ENCODE data around the gene CHSY1. TPM values are rescaled to one million over a fixed set of nuclear protein-coding genes. Genes with fewer than 3 reads are reported as not detected.

Gene CHSY1
- total and polyA plus RNA-seq, 5 donors: 11.9 to 44.7 (median 27.0) TPM

GRCh38 chr15:101138086-101138660, 113.7 kb downstream of the CHSY1 start:
- H3K9me3 ChIP-seq (ENCODE audit: control insufficient read depth, low read length): no peaks in the 10 kb centered on the region
- H3K4me3 ChIP-seq (ENCODE audit: low read length): no peak overlapping the region
- no peak for DNase-seq
- H3K27ac ChIP-seq (ENCODE audit: low read length): no peak overlapping the region
- 86% methylated on average over 14 of the region's 14 CpGs for WGBS
- no peak for ATAC-seq
- intact Hi-C loops (cut with DNase I): no loop called here
- peaks cover 3% of the 10 kb centered on the region for H3K4me1 ChIP-seq (ENCODE audit: control insufficient read depth, insufficient read depth, low read length)
- no peaks in the 10 kb centered on the region for H3K27me3 ChIP-seq (ENCODE audit: control insufficient read depth, insufficient read depth)

- WGBS: 75% methylated on average over 16 of the region's 16 CpGs
- peaks cover 3% of the 10 kb centered on the region for H3K4me1 ChIP-seq (ENCODE audit: control insufficient read depth, insufficient read depth, low read length)
- intact Hi-C loops (cut with DNase I): no loop called here
- H3K4me3 ChIP-seq (ENCODE audit: low read length): no peak overlapping the region
- peak; percentile 25 to 44 for ATAC-seq
- H3K27me3 ChIP-seq (ENCODE audit: control insufficient read depth, insufficient read depth): no peaks in the 10 kb centered on the region
- H3K9me3 ChIP-seq (ENCODE audit: control insufficient read depth, low read length): no peaks in the 10 kb centered on the region
- DNase-seq: no peak
- no peak overlapping the region for H3K27ac ChIP-seq (ENCODE audit: low read length)
Measured at GRCh38 chr15:101137312-101137940, 114.4 kb downstream of the CHSY1 start.

GRCh38 chr15:101136381-101137268, 115.2 kb downstream of the CHSY1 start:
- no peak overlapping the region for H3K27ac ChIP-seq (ENCODE audit: low read length)
- H3K9me3 ChIP-seq (ENCODE audit: control insufficient read depth, low read length): no peaks in the 10 kb centered on the region
- intact Hi-C loops (cut with DNase I): no loop called here
- no peaks in the 10 kb centered on the region for H3K27me3 ChIP-seq (ENCODE audit: control insufficient read depth, insufficient read depth)
- no peak overlapping the region for H3K4me3 ChIP-seq (ENCODE audit: low read length)
- DNase-seq (no peak), ATAC-seq (no peak)
- H3K4me1 ChIP-seq (ENCODE audit: control insufficient read depth, insufficient read depth, low read length): peaks cover 3% of the 10 kb centered on the region
- 89% methylated on average over 14 of the region's 14 CpGs for WGBS

GRCh38 chr15:101135532-101136166, 116.2 kb downstream of the CHSY1 start:
- intact Hi-C loops (cut with DNase I): no loop called here
- WGBS: 88% methylated on average over 14 of the region's 14 CpGs
- Histone ChIP-seq H3K9me3 (ENCODE audit: control insufficient read depth, low read length) (no peaks in the 10 kb centered on the region), H3K4me3 (ENCODE audit: low read length) (no peak overlapping the region), H3K27me3 (ENCODE audit: control insufficient read depth, insufficient read depth) (no peaks in the 10 kb centered on the region), H3K27ac (ENCODE audit: low read length) (no peak overlapping the region), H3K4me1 (ENCODE audit: control insufficient read depth, insufficient read depth, low read length) (peaks cover 3% of the 10 kb centered on the region)
- no peak for DNase-seq
- ATAC-seq: no peak

- no peaks in the 10 kb centered on the region for H3K9me3 ChIP-seq (ENCODE audit: control insufficient read depth, low read length)
- ATAC-seq (no peak), DNase-seq (no peak)
- H3K27ac ChIP-seq (ENCODE audit: low read length): no peak overlapping the region
- H3K4me1 ChIP-seq (ENCODE audit: control insufficient read depth, insufficient read depth, low read length): peaks cover 3% of the 10 kb centered on the region
- WGBS: over 99% methylated on average over 5 of the region's 5 CpGs
- intact Hi-C loops (cut with DNase I): no loop called here
- H3K27me3 ChIP-seq (ENCODE audit: control insufficient read depth, insufficient read depth): no peaks in the 10 kb centered on the region
- no peak overlapping the region for H3K4me3 ChIP-seq (ENCODE audit: low read length)
Measured at GRCh38 chr15:101134780-101135179, 117.1 kb downstream of the CHSY1 start.

- intact Hi-C loops (cut with DNase I): no loop called here
- WGBS: 87% methylated on average over 13 of the region's 13 CpGs
- no peaks in the 10 kb centered on the region for H3K9me3 ChIP-seq (ENCODE audit: control insufficient read depth, low read length)
- H3K27ac ChIP-seq (ENCODE audit: low read length): no peak overlapping the region
- DNase-seq (peak in 1 of 3 donors; percentile 36), ATAC-seq (no peak)
- no peak overlapping the region for H3K4me3 ChIP-seq (ENCODE audit: low read length)
- peaks cover 3% of the 10 kb centered on the region for H3K4me1 ChIP-seq (ENCODE audit: control insufficient read depth, insufficient read depth, low read length)
- no peaks in the 10 kb centered on the region for H3K27me3 ChIP-seq (ENCODE audit: control insufficient read depth, insufficient read depth)
Measured at GRCh38 chr15:101133751-101134261, 118.0 kb downstream of the CHSY1 start.

GRCh38 chr15:101133181-101133460, 118.7 kb downstream of the CHSY1 start:
- no peak for ATAC-seq
- intact Hi-C loops (cut with DNase I): no loop called here
- WGBS: 96% methylated on average over 8 of the region's 8 CpGs

GRCh38 chr15:101132390-101133180, 119.3 kb downstream of the CHSY1 start:
- Histone ChIP-seq H3K27ac (ENCODE audit: low read length) (no peak overlapping the region), H3K27me3 (ENCODE audit: control insufficient read depth, insufficient read depth) (no peaks in the 10 kb centered on the region), H3K4me1 (ENCODE audit: control insufficient read depth, insufficient read depth, low read length) (peaks cover 3% of the 10 kb centered on the region), H3K4me3 (ENCODE audit: low read length) (no peak overlapping the region), H3K9me3 (ENCODE audit: control insufficient read depth, low read length) (no peaks in the 10 kb centered on the region)
- DNase-seq: peak in 1 of 3 donors; percentile 43
- intact Hi-C loops (cut with DNase I): no loop called here
- WGBS: 93% methylated on average over 20 of the region's 20 CpGs
- no peak for ATAC-seq

More at GRCh38 chr15:101133181-101133460, 118.7 kb downstream of the CHSY1 start:
- H3K27ac ChIP-seq (ENCODE audit: low read length): no peak overlapping the region
- no peaks in the 10 kb centered on the region for H3K27me3 ChIP-seq (ENCODE audit: control insufficient read depth, insufficient read depth)
- H3K4me1 ChIP-seq (ENCODE audit: control insufficient read depth, insufficient read depth, low read length): peaks cover 3% of the 10 kb centered on the region
- no peaks in the 10 kb centered on the region for H3K9me3 ChIP-seq (ENCODE audit: control insufficient read depth, low read length)
- DNase-seq: no peak
- no peak overlapping the region for H3K4me3 ChIP-seq (ENCODE audit: low read length)

- peaks cover 5% of the 10 kb centered on the region for H3K4me1 ChIP-seq (ENCODE audit: control insufficient read depth, insufficient read depth, low read length)
- WGBS: 89% methylated on average over 18 of the region's 18 CpGs
- intact Hi-C loops (cut with DNase I): no loop called here
- H3K4me3 ChIP-seq (ENCODE audit: low read length): no peak overlapping the region
- ATAC-seq: no peak
- DNase-seq: peak in 1 of 3 donors; percentile 27
- no peaks in the 10 kb centered on the region for H3K9me3 ChIP-seq (ENCODE audit: control insufficient read depth, low read length)
- no peaks in the 10 kb centered on the region for H3K27me3 ChIP-seq (ENCODE audit: control insufficient read depth, insufficient read depth)
- H3K27ac ChIP-seq (ENCODE audit: low read length): no peak overlapping the region
Measured at GRCh38 chr15:101131489-101132389, 120.1 kb downstream of the CHSY1 start.
